PFSK-1 (cell line): Measurements from ENCODE around the gene DHFR.

Experiments
- POLR2AphosphoS5 ChIP-seq: IDR thresholded peaks from 2 replicates; pipeline ENCODE4 v1.6.1; 2012; ENCODE audit warnings: low read depth, mild to moderate bottlenecking, control low read depth, low read length, moderate library complexity
- TAF1 ChIP-seq: IDR thresholded peaks from 2 replicates; pipeline ENCODE4 v1.6.1; 2012; ENCODE audit warnings: low read length, control low read depth, borderline replicate concordance; ENCODE audit not compliant: insufficient read depth

- TF ChIP-seq TAF1 (no peak), POLR2AphosphoS5 (no peak)
Observed at GRCh38 chr5:80641353-80641752, 13.4 kb downstream of the DHFR start.
